DOHH2 (cell line): ENCODE results near the gene GSG1.

ENCODE experiments used
- EZH2phosphoT487 ChIP-seq: fragments of 200-600 bp; sonication (generic); IDR thresholded peaks from 2 replicates; pipeline ENCODE4 v1.6.1; 2017; ENCODE audit warnings: borderline replicate concordance, mild to moderate bottlenecking, antibody characterized with exemption, low read length, moderate library complexity, mixed read lengths
- TF ChIP-seq, protein P1 (sequence below): fragments of 200-600 bp; sonication (generic); IDR thresholded peaks from one replicate; pipeline ENCODE4 v1.5.1; 2014; ENCODE audit warnings: antibody characterized with exemption, mild to moderate bottlenecking, low read depth, low read length; ENCODE audit not compliant: poor library complexity, severe bottlenecking

DNA sequence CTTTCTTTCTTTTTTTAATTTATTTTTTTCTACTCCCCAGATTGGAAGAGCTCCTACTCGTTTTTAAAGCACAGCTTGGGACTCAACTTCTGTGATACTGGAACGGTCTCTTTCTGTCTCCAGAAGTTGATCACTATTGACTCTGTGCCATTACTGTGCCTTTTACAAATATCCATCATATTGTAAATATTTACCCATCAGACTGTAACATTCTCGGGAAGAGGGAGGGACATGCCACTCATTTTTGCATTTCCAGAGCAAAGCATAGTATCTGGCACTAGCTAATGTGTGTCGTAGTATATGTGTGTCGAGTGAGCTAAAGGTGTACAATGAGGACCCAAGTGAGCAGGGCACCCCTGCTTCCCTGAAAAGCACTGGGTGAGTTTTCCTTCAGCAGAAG, 24.0 kb upstream of the GSG1 start:
- TF ChIP-seq, protein P1, sequence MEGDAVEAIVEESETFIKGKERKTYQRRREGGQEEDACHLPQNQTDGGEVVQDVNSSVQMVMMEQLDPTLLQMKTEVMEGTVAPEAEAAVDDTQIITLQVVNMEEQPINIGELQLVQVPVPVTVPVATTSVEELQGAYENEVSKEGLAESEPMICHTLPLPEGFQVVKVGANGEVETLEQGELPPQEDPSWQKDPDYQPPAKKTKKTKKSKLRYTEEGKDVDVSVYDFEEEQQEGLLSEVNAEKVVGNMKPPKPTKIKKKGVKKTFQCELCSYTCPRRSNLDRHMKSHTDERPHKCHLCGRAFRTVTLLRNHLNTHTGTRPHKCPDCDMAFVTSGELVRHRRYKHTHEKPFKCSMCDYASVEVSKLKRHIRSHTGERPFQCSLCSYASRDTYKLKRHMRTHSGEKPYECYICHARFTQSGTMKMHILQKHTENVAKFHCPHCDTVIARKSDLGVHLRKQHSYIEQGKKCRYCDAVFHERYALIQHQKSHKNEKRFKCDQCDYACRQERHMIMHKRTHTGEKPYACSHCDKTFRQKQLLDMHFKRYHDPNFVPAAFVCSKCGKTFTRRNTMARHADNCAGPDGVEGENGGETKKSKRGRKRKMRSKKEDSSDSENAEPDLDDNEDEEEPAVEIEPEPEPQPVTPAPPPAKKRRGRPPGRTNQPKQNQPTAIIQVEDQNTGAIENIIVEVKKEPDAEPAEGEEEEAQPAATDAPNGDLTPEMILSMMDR: no peak
- no peak for TF ChIP-seq EZH2phosphoT487
